Activated CD4-positive, alpha-beta T cell treated with anti-CD3 and anti-CD28 coated beads for 36 hours (primary cell): ENCODE results near the gene POC1B. TPM values are rescaled to one million over a fixed set of nuclear protein-coding genes. Genes with fewer than 3 reads are reported as not detected.

Experiments used
- ATAC-seq: fragments of 200-7000 bp; cut with Tn5 transposase; one replicate; pipeline ENCODE4 v1.10.0; 2021; ENCODE audit warnings: mild to moderate bottlenecking, moderate library complexity
- CTCF ChIA-PET: fragments of 350-600 bp; sonication (Branson Sonifier 250); formaldehyde crosslinking; loops from one replicate; lab custom pipeline; 2021; ENCODE audit warnings: antibody characterized with exemption; lab: Charles Lee
- POLR2A ChIA-PET: fragments of 350-600 bp; sonication (Branson Sonifier 250); formaldehyde crosslinking; loops from one replicate; lab custom pipeline; 2021; ENCODE audit warnings: antibody characterized with exemption, inconsistent platforms; lab: Charles Lee
- DNase-seq: peaks from one replicate; pipeline ENCODE4 v3.0.0-alpha.2; 2020
- H3K27ac Mint-ChIP-seq: one replicate; pipeline ENCODE4 v1.8.0; 2021; ENCODE audit warnings: mixed read lengths
- H3K27me3 Mint-ChIP-seq: one replicate; pipeline ENCODE4 v1.8.0; 2021; ENCODE audit warnings: mixed read lengths
- H3K36me3 Mint-ChIP-seq: one replicate; pipeline ENCODE4 v1.8.0; 2021; ENCODE audit warnings: low read depth, mixed read lengths
- H3K4me1 Mint-ChIP-seq: one replicate; pipeline ENCODE4 v1.8.0; 2021; ENCODE audit warnings: mixed read lengths
- H3K4me3 Mint-ChIP-seq: one replicate; pipeline ENCODE4 v1.8.0; 2021; ENCODE audit warnings: mild to moderate bottlenecking, moderate library complexity, mixed read lengths
- H3K9me3 Mint-ChIP-seq: one replicate; pipeline ENCODE4 v1.8.0; 2021; ENCODE audit warnings: low read depth, mixed read lengths
- intact Hi-C, 2 experiments: fragments of 100-400 bp; cut with DNase I in 1 of 2; cut with micrococcal nuclease in 1 of 2; formaldehyde crosslinking; loops; one replicate each; pipeline versions ENCODE4 v1.14.2 to v1.15.1; 2022 to 2024; cut with DNase I, micrococcal nuclease
- total RNA-seq, 2 experiments: library from RNA; stranded (reverse); gene quantifications; one replicate each; pipeline ENCODE4 v1.2.3, GENCODE V29; 2021

POC1B gene
- total RNA-seq, 2 experiments from 2014 or later: 31.1 to 47.5 TPM

DNA sequence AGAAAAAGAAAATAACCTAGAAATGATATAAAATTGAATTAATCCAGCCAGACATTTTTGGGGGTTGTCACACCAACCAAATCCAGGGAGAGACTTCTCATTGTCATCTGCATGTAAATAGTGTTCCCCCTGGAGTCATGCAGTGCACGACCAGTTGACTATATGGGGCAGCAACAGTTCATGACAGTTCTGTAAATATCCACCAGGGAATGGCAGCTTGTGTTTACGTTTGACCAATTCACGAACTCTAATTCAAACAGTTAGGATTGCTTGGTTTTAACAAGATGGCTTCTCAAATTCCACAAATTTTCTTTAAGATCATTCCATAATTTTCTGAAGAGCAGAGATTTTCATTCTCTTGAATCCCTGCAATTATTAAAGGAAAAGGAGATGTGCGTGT is 130.1 kb downstream of the POC1B start:
- no peaks in the 10 kb centered on the region for H3K27me3 Mint-ChIP-seq
- H3K4me3 Mint-ChIP-seq: no peak overlapping the region
- no peaks in the 10 kb centered on the region for H3K36me3 Mint-ChIP-seq
- H3K4me1 Mint-ChIP-seq: peaks cover 28% of the 10 kb centered on the region
- ChIA-PET POLR2A (no interaction called here), CTCF (no interaction called here)
- intact Hi-C loops: no loop called here
- H3K9me3 Mint-ChIP-seq: no peaks in the 10 kb centered on the region
- ATAC-seq (no peak), DNase-seq (no peak)
- H3K27ac Mint-ChIP-seq: no peak overlapping the region

DNA sequence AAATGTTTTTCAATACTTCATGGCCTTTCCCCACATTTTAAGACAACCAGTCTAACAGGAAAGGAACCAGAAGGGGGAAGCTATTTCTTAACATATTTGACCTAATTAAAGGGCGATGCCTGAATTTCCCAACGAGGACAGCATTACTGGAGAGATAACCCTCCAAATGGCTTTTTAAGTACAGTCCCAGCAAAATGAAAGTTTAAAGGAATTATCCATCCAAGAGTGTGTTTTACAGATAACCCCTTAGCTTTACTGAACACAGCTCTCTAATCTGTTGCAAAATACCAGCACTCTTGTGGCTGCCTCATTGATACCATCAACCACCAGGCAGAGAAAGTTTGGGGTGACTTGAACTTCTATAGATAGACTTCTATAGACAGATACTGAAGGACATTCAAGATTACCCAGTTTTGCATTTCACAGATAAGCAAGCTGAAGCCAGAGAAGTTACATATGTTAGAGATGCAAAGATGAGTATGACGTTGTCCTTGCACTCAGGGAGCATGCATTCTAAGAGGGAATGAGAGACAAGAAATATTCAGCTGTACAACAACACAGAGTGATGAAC is 132.2 kb downstream of the POC1B start:
- Mint-ChIP-seq H3K36me3 (no peaks in the 10 kb centered on the region), H3K27me3 (no peaks in the 10 kb centered on the region), H3K9me3 (no peaks in the 10 kb centered on the region), H3K27ac (no peak overlapping the region), H3K4me1 (peaks cover 42% of the 10 kb centered on the region), H3K4me3 (no peak overlapping the region)
- ATAC-seq: no peak
- DNase-seq: no peak
- ChIA-PET CTCF (interaction anchor here (0.6 to 0.7 kb wide), 2 partner anchors 67 to 330 kb away, joined by 3 read pairs; no protein-coding TSS in a partner anchor), POLR2A (no interaction called here)
- intact Hi-C loops: no loop called here

DNA sequence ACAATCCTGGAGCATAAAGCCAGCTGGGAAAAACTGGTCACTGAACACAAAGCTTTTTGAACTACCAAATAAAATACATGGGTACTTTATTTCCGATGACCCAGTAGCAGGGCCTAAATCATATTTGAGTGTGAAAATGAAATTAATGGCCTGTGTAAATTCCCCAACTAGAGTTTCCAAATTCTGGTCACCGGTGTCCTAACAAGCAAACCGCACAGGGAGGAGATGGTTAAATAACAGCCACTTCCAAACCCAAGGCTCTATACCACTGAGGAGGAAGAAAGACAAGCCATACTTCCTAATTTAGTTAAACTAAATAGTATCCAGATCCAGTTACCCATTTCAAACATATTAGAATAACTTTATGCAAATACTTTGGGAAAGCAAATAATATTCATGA is 133.5 kb downstream of the POC1B start:
- intact Hi-C loops: no loop called here
- H3K27ac Mint-ChIP-seq: no peak overlapping the region
- no peaks in the 10 kb centered on the region for H3K36me3 Mint-ChIP-seq
- POLR2A ChIA-PET: no interaction called here
- ATAC-seq (no peak), DNase-seq (no peak)
- no peak overlapping the region for H3K4me3 Mint-ChIP-seq
- peaks cover 30% of the 10 kb centered on the region for H3K4me1 Mint-ChIP-seq
- CTCF ChIA-PET: interaction anchor here (0.6 kb wide), 1 partner anchor 265 kb away, joined by 3 read pairs; no protein-coding TSS in a partner anchor
- no peaks in the 10 kb centered on the region for H3K27me3 Mint-ChIP-seq
- no peaks in the 10 kb centered on the region for H3K9me3 Mint-ChIP-seq

DNA sequence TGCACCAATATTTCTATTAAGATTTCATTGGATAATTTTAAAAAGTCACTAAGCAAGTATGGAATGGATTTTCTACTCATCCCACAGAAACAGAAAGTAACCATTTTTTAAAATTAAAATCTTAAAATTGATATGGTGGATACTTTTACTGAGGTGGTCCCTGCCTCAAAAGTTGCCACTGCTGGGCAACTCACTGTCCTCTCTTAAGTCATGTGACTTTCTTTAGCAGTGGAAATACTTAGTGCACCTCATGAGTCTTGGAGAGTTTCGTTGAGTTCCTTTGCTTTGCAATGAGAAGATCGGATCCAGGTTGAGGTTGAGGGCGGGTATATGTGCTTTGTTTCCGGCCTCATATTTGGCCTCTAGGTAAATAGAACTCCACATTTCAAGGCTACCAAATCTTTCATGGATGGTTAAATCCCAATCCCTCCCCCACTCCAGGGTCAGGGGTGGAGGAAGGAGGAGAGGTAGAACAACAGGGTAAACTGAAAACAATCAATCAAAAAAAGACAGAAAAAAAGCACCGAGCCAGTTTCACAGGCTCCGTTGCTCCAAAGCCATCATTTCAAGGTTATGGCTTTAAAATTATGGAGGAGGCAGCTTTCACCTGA is 134.0 kb downstream of the POC1B start:
- intact Hi-C loops: no loop called here
- ATAC-seq: no peak
- POLR2A ChIA-PET: no interaction called here
- CTCF ChIA-PET: interaction anchor here (0.6 kb wide), 1 partner anchor 362 kb away, joined by 3 read pairs; no protein-coding TSS in a partner anchor
- Mint-ChIP-seq H3K27ac (no peak overlapping the region), H3K9me3 (no peaks in the 10 kb centered on the region), H3K27me3 (no peaks in the 10 kb centered on the region), H3K4me3 (no peak overlapping the region), H3K4me1 (peaks cover 24% of the 10 kb centered on the region), H3K36me3 (no peaks in the 10 kb centered on the region)
- no peak for DNase-seq

DNA sequence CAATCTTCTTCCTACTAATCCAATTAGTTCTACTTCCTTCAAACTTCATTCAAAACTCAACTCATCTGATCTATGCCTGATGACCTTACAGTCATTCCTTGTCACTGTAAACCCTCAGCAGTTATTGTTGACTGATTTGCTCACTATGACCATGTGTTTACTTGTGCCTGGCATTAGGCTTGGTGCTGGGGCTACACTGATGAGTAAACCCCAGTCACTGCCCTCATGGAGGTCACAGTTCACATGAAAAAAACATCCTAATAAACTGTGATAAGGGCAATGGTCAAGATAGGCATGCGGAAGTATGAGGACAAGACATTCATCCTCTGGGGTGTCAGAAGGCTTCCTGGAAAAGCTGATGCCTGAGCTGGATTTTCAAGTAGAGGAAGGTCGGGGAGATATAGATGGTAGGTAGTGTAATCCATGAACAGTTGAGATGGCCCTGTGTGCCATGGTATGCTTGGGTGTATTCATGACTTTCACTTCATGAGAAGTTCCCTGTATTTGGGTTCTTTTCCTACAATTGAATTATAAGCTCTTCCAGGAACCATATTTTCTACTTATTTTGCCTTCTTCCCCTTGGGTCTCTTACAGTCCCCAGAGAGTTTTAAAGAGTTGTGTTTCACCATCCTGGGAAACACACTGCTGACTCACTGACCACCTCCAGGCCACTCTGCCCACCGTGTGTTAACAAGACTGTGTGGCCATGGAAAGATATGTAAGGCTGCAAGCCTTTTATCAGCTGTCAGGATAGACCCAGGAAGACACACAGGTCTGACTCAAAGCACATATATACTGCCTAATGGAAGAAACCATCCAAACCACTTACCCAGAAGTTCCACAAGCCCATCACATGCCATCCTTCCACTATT is 134.8 kb downstream of the POC1B start:
- Mint-ChIP-seq H3K27ac (peak overlapping the region; percentile 12), H3K27me3 (no peaks in the 10 kb centered on the region), H3K4me3 (no peak overlapping the region), H3K9me3 (no peaks in the 10 kb centered on the region), H3K4me1 (peaks cover 22% of the 10 kb centered on the region), H3K36me3 (no peaks in the 10 kb centered on the region)
- intact Hi-C loops: no loop called here
- ChIA-PET CTCF (interaction anchor here (0.6 to 1.0 kb wide), 3 partner anchors 14 to 363 kb away, joined by 3 read pairs; no protein-coding TSS in a partner anchor), POLR2A (no interaction called here)
- ATAC-seq (peak; percentile 66), DNase-seq (peak; percentile 10)

DNA sequence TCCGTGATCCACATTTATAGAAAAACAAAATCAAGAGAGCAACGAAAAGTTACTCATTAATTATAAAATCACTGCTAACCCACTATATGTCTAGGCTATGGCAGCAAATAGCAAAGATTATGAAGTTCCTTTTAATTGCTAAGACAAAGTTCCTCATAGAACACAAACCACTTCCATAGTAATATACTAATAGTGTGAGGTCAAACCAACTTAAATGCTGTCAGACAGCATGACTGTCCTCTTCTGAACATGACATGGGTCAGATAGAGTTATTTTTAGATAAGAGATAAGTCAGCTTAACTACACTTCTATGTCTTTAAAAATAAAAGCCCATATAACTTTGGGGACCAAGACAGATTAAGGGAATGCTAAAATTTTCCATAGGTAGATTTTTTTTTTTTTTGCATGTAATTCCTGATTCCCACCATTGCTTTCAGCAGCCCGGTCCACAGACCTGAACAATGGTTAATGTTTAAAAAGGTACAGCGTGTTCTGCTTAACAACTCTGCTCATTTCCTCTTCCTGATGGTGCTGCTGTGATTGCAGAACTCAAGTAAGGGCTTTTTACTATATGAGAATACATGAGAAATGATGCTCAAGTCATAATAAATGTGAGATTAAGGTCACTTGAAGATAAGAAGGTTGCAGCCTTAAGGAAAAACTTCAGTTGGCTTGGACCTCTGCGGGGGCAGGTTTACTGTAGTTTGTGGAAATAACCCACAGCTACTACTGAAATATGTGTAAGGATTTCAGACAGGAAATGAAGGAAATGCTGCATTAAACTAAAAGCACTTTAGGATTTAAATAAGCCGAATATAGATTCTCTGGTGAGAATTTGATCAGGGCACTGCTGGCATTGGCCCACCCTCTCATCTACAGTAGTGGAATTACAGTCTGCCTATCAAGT is 135.8 kb downstream of the POC1B start:
- peak; percentile 36 for DNase-seq
- ATAC-seq: peak; percentile 29
- CTCF ChIA-PET: interaction anchor here (0.6 to 1.0 kb wide), 2 partner anchors 12 to 15 kb away, joined by 3 read pairs; no protein-coding TSS in a partner anchor
- H3K27me3 Mint-ChIP-seq: no peaks in the 10 kb centered on the region
- no peaks in the 10 kb centered on the region for H3K9me3 Mint-ChIP-seq
- POLR2A ChIA-PET: no interaction called here
- intact Hi-C loops: no loop called here
- H3K27ac Mint-ChIP-seq: no peak overlapping the region
- H3K4me1 Mint-ChIP-seq: peaks cover 22% of the 10 kb centered on the region
- H3K36me3 Mint-ChIP-seq: no peaks in the 10 kb centered on the region
- no peak overlapping the region for H3K4me3 Mint-ChIP-seq

DNA sequence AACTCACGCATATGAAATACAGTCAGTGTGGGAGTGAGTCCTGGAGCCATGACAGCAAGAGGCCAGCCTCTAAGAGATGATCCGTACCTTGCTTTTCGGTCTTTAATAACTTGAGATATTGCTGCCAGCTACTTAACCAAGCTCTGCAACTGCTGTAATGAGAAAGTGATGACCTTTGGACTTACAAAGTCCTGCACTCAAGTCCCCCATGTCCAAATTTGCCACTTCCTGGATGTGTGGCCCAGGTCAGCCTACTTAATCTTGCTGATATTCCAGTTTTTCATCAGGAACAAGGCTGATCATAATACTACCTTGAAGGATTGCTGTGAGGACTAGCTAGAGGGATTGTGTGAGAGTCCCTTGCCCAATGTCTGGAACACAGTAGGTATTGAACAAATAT is 139.7 kb downstream of the POC1B start:
- no peak overlapping the region for H3K4me3 Mint-ChIP-seq
- ChIA-PET POLR2A (no interaction called here), CTCF (interaction anchor here (0.7 kb wide), 1 partner anchor 8 kb away, joined by 3 read pairs; no protein-coding TSS in a partner anchor)
- no peak for ATAC-seq
- no peak overlapping the region for H3K27ac Mint-ChIP-seq
- no peaks in the 10 kb centered on the region for H3K9me3 Mint-ChIP-seq
- H3K4me1 Mint-ChIP-seq: peaks cover 26% of the 10 kb centered on the region
- intact Hi-C loops: no loop called here
- DNase-seq: no peak
- no peaks in the 10 kb centered on the region for H3K36me3 Mint-ChIP-seq
- no peaks in the 10 kb centered on the region for H3K27me3 Mint-ChIP-seq

DNA sequence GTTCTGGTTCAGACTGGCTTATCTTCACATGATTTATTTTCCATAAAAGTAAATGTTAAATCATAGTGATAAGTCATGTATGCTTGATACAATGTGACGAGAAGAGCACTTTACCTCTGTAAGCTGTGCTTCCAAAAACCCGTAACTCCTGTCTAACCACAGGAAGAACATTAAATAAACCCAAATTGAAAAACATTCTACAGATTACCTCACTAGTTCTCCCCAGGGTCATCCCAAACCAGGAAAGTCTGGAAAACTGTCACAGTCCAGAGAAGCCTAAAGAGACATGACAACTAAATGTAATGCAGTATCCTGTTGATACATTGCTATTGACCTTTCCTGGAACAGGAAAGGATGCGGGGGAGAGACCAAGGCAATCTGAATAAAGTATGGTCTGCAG is 141.0 kb downstream of the POC1B start:
- ChIA-PET POLR2A (no interaction called here), CTCF (no interaction called here)
- Mint-ChIP-seq H3K9me3 (no peaks in the 10 kb centered on the region), H3K27me3 (no peaks in the 10 kb centered on the region), H3K36me3 (no peaks in the 10 kb centered on the region), H3K4me1 (peaks cover 13% of the 10 kb centered on the region), H3K27ac (no peak overlapping the region), H3K4me3 (no peak overlapping the region)
- ATAC-seq (no peak), DNase-seq (no peak)
- intact Hi-C loops: no loop called here

DNA sequence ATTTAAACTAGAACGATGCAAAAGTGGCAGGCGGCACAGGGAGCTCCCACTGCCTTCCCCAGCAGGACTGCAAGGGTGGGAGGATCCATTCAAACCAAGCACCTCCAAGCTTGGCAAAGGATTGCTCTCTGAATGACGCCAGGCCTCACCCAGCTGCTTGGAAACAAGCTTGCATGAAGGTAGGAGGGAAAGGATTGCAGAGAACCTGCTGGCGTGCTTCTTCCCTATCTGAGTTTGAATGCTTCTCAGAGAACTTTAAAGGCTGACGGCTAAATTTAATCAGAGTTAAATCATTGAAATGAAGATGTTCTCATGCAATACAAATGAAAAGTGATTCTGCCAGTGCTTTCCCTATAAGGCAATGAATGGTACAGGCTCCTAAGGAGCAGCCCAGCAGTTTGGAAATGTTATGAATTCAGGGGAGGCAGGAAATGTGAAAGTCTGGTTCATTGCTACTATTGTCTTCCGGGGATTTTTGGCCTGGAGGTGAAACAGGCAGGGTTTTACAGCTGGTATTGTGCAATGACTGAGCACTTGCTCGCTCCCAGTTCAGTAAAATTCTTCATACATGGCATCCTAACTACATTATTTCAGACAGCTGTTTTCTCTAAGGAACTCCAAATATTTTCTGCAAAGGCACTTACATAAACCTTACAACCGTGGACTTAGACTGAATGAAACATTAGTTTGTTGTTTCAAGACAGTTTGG is 141.6 kb downstream of the POC1B start:
- Mint-ChIP-seq H3K4me3 (no peak overlapping the region), H3K36me3 (no peaks in the 10 kb centered on the region), H3K27ac (no peak overlapping the region), H3K27me3 (no peaks in the 10 kb centered on the region), H3K4me1 (peaks cover 8% of the 10 kb centered on the region), H3K9me3 (no peaks in the 10 kb centered on the region)
- ATAC-seq: no peak
- ChIA-PET CTCF (interaction anchor here (0.6 kb wide), 2 partner anchors 57 to 905 kb away, joined by 3 to 4 read pairs; no protein-coding TSS in a partner anchor), POLR2A (no interaction called here)
- intact Hi-C loops: no loop called here
- DNase-seq: no peak

DNA sequence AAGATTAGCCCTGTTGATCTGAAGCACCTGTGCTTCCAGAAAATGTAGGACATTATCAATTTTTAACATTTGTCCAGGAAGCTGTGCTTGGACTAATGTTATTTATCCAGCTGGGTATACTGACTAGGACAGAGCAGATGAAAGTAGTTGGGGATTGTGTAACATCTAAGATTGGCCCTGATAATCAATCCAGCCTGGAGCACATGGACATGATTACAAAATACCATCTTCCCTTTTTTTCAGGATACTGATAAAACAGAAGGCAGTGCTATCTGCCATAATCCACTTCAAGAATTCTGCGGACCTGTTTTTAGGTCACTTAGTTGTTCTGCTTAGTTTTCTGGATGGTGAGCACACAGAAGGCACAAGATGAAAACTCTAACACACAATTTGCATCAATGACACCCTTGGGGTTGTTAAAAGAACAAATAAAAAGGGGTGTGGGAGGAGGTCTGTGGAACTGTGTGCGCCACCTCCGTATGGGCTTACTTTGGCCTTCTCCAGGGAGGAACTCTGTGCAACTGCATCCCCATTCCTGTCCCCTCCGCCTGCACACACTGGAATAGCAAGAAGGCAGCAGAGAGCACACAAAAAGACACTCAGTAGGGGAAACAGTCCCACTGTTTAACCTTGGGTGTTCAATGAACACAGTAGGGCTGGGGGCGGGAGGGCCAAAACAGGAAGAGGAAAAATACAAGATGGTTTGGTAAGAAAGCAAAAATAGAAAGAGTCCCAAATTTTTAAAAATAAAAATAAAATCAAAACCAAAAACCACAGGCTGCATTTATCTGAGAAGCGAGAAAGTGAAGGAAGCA is 142.4 kb downstream of the POC1B start:
- no peak overlapping the region for H3K27ac Mint-ChIP-seq
- no peak overlapping the region for H3K4me3 Mint-ChIP-seq
- H3K4me1 Mint-ChIP-seq: peaks cover 7% of the 10 kb centered on the region
- no peaks in the 10 kb centered on the region for H3K36me3 Mint-ChIP-seq
- no peak for DNase-seq
- CTCF ChIA-PET: interaction anchor here (0.6 to 1.1 kb wide), 3 partner anchors 56 to 906 kb away, joined by 3 to 4 read pairs (median 3); no protein-coding TSS in a partner anchor
- POLR2A ChIA-PET: no interaction called here
- H3K9me3 Mint-ChIP-seq: no peaks in the 10 kb centered on the region
- no peak for ATAC-seq
- intact Hi-C loops: no loop called here
- H3K27me3 Mint-ChIP-seq: no peaks in the 10 kb centered on the region
